GM19240 (cell line): Measurements from ENCODE around the gene PDLIM3.
"Not testable (repeated sequence)": the region's sequence is repeated elsewhere in the genome, so short reads cannot be mapped to it uniquely, and the experiment has no call there.

Source experiments
- DNase-seq: peaks from one replicate; pipeline ENCODE4 v3.0.0; 2011; ENCODE audit warnings: low spot score; ENCODE audit not compliant: insufficient read length

Gene PDLIM3

GRCh38 chr4:185534866-185535611, at the start of gene PDLIM3:
Gene PDLIM3, minus strand, starts transcription at chr4:185535507. Its CDS starts 73 bp downstream, at chr4:185535434.
- DNase-seq: no peak

GRCh38 chr4:185583813-185584212, 48.5 kb upstream of the PDLIM3 start:
- no peak for DNase-seq

- DNase-seq: no peak
These were observed 47.5 kb upstream of the PDLIM3 start for GRCh38 chr4:185582651-185583400.

- no peak for DNase-seq
These were observed 45.4 kb upstream of the PDLIM3 start for GRCh38 chr4:185580699-185581098.

- no peak for DNase-seq
These were observed 43.0 kb upstream of the PDLIM3 start for GRCh38 chr4:185578284-185578683.

GRCh38 chr4:185576962-185577950, 41.9 kb upstream of the PDLIM3 start:
- DNase-seq: no peak

GRCh38 chr4:185576314-185576961, 41.1 kb upstream of the PDLIM3 start:
- no peak for DNase-seq

- no peak for DNase-seq
These were observed 38.4 kb upstream of the PDLIM3 start for GRCh38 chr4:185573651-185574199.

- DNase-seq: no peak
These were observed 35.4 kb upstream of the PDLIM3 start for GRCh38 chr4:185570727-185571126.

GRCh38 chr4:185567381-185568376, 32.4 kb upstream of the PDLIM3 start:
- DNase-seq: no peak

- DNase-seq: no peak
These were observed 31.7 kb upstream of the PDLIM3 start for GRCh38 chr4:185566972-185567371.

- no peak for DNase-seq
These were observed 31.1 kb upstream of the PDLIM3 start for GRCh38 chr4:185566425-185566824.

- no peak for DNase-seq
These were observed 30.4 kb upstream of the PDLIM3 start for GRCh38 chr4:185565696-185566095.

- DNase-seq: no peak
These were observed 29.0 kb upstream of the PDLIM3 start for GRCh38 chr4:185564349-185564748.

- no peak for DNase-seq
These were observed 27.2 kb upstream of the PDLIM3 start for GRCh38 chr4:185562531-185562930.

GRCh38 chr4:185560316-185560715, 25.0 kb upstream of the PDLIM3 start:
- DNase-seq: no peak

- no peak for DNase-seq
These were observed 24.6 kb upstream of the PDLIM3 start for GRCh38 chr4:185559915-185560281.

GRCh38 chr4:185559251-185559914, 24.1 kb upstream of the PDLIM3 start:
- DNase-seq: not testable (repeated sequence)
